SK-N-SH (cell line): ENCODE data around the gene DHX57. TPM values are rescaled to one million over a fixed set of nuclear protein-coding genes. Genes with fewer than 3 reads are reported as not detected.

Experiments
- CTCF ChIA-PET: fragments of 300-600, 350-600 bp; formaldehyde crosslinking; extraction: SDS; loops from one replicate; lab custom pipeline; 2021; lab: Yijun Ruan, JAX
- POLR2A ChIA-PET: fragments of 350-600 bp; sonication (Branson Sonifier 250); formaldehyde crosslinking; extraction: SDS; loops from one replicate; lab custom pipeline; 2020; ENCODE audit warnings: antibody characterized with exemption, inconsistent platforms; lab: Yijun Ruan, JAX
- DNase-seq: peaks from one replicate; pipeline ENCODE4 v3.0.0; 2012
- H2AFZ ChIP-seq: fragments of 200-600 bp; sonication (generic); 2 replicates; pipeline ENCODE4 v1.8.1; 2016; ENCODE audit warnings: antibody characterized with exemption, mild to moderate bottlenecking, low read depth
- H3F3A ChIP-seq: fragments of 200-600 bp; sonication (generic); replicated peaks from 2 replicates; pipeline ENCODE3; 2016; ENCODE audit warnings: antibody characterized with exemption, mild to moderate bottlenecking; ENCODE audit not compliant: insufficient read depth
- H3K27ac ChIP-seq, 2 experiments: fragments of 200-500 bp in 1 of 2; fragments of 200-600 bp in 1 of 2; sonication (Bioruptor generic) in 1 of 2; sonication (generic), shearing (Covaris generic) in 1 of 2; 2 replicates each; pipeline versions ENCODE4 v1.5.1 to v1.6.1; 2014 to 2016; ENCODE audit warnings: low read depth in 2 of 2, inconsistent platforms in 1 of 2, low read length in 1 of 2, mild to moderate bottlenecking in 1 of 2, mixed read lengths in 1 of 2
- H3K27me3 ChIP-seq: fragments of 200-600 bp; sonication (generic), shearing (Covaris generic); 2 replicates; pipeline ENCODE4 v1.6.1; 2016; ENCODE audit warnings: mixed run types; ENCODE audit not compliant: insufficient read depth
- H3K36me3 ChIP-seq, 2 experiments: fragments of 200-500 bp in 1 of 2; fragments of 200-600 bp in 1 of 2; sonication (Bioruptor generic) in 1 of 2; sonication (generic) in 1 of 2; replicated peaks in 1 of 2; 2 replicates each; pipeline versions ENCODE3 to v1.5.1; 2014 to 2016; ENCODE audit warnings: low read length in 1 of 2, mild to moderate bottlenecking in 1 of 2; ENCODE audit not compliant: insufficient read depth in 2 of 2, control insufficient read depth in 1 of 2
- H3K4me1 ChIP-seq, 2 experiments: fragments of 200-500 bp in 1 of 2; fragments of 200-600 bp in 1 of 2; sonication (Bioruptor generic) in 1 of 2; sonication (generic), shearing (Covaris generic) in 1 of 2; 2 replicates each; pipeline versions ENCODE4 v1.5.1 to v1.6.1; 2014 to 2016; ENCODE audit warnings: low read depth in 1 of 2, low read length in 1 of 2, mixed run types in 1 of 2; ENCODE audit not compliant: insufficient read depth in 2 of 2, control insufficient read depth in 1 of 2
- H3K4me2 ChIP-seq: fragments of 200-600 bp; sonication (generic), shearing (Covaris generic); 2 replicates; pipeline ENCODE4 v1.6.1; 2017; ENCODE audit warnings: mixed run types
- H3K4me3 ChIP-seq, 2 experiments: fragments of 200-500 bp in 1 of 2; fragments of 200-600 bp in 1 of 2; sonication (Bioruptor generic) in 1 of 2; sonication (generic), shearing (Covaris generic) in 1 of 2; 2 replicates each; pipeline versions ENCODE4 v1.5.1 to v1.8.1; 2014 to 2016; ENCODE audit warnings: low read depth in 2 of 2, inconsistent platforms in 1 of 2, low read length in 1 of 2, mild to moderate bottlenecking in 1 of 2, mixed read lengths in 1 of 2, moderate library complexity in 1 of 2
- H3K79me2 ChIP-seq: fragments of 200-600 bp; sonication (generic); 2 replicates; pipeline ENCODE4 v1.8.1; 2017; ENCODE audit warnings: mild to moderate bottlenecking; ENCODE audit not compliant: insufficient read depth
- H3K9ac ChIP-seq: fragments of 200-600 bp; sonication (generic); 2 replicates; pipeline ENCODE4 v1.6.1; 2017; ENCODE audit warnings: mixed run types
- H3K9me2 ChIP-seq: fragments of 200-600 bp; sonication (generic); 2 replicates; pipeline ENCODE4 v1.6.1; 2017; ENCODE audit warnings: mixed run types
- H3K9me3 ChIP-seq: fragments of 200-600 bp; sonication (generic); 2 replicates; pipeline ENCODE4 v1.6.1; 2017; ENCODE audit warnings: mixed run types, mild to moderate bottlenecking, moderate library complexity
- H4K20me1 ChIP-seq: fragments of 200-600 bp; sonication (generic); 2 replicates; pipeline ENCODE4 v1.6.1; 2017; ENCODE audit warnings: mild to moderate bottlenecking, mixed run types; ENCODE audit not compliant: insufficient read depth
- ELF1 ChIP-seq: IDR thresholded peaks from 2 replicates; pipeline ENCODE4 v1.4.0; 2012
- EP300 ChIP-seq, 2 experiments: IDR thresholded peaks; 2 replicates each; pipeline versions ENCODE4 v1.4.0 to v1.6.1; 2012; ENCODE audit warnings: borderline replicate concordance in 1 of 2, low read depth in 1 of 2, low read length in 1 of 2
- FOXJ3 ChIP-seq: sonication (generic); formaldehyde crosslinking; IDR thresholded peaks from 2 replicates; pipeline ENCODE4 v1.5.1; 2020; ENCODE audit warnings: mild to moderate bottlenecking, missing genetic modification reagents
- GABPA ChIP-seq: IDR thresholded peaks from 2 replicates; pipeline ENCODE4 v1.4.0; 2012; ENCODE audit warnings: low read depth, mild to moderate bottlenecking
- MEF2A ChIP-seq: IDR thresholded peaks from 2 replicates; pipeline ENCODE4 v1.4.0; 2012; ENCODE audit warnings: low read depth, borderline replicate concordance
- NFIC ChIP-seq: IDR thresholded peaks from 2 replicates; pipeline ENCODE4 v1.4.0; 2012; ENCODE audit warnings: borderline replicate concordance
- POLR2AphosphoS5 ChIP-seq: IDR thresholded peaks from 2 replicates; pipeline ENCODE4 v1.6.1; 2012; ENCODE audit warnings: low read depth, low read length
- RFX5 ChIP-seq: IDR thresholded peaks from 2 replicates; pipeline ENCODE4 v1.6.1; 2012; ENCODE audit warnings: mild to moderate bottlenecking, improper control_type of control experiment, low read length
- SIN3A ChIP-seq: IDR thresholded peaks from 2 replicates; pipeline ENCODE4 v1.6.1; 2012; ENCODE audit warnings: low read depth, mild to moderate bottlenecking, low read length, moderate library complexity, borderline replicate concordance
- SMC3 ChIP-seq: IDR thresholded peaks from 2 replicates; pipeline ENCODE4 v1.6.1; 2012; ENCODE audit warnings: low read depth, low read length, improper control_type of control experiment
- TAF1 ChIP-seq: IDR thresholded peaks from 2 replicates; pipeline ENCODE4 v1.6.1; 2012; ENCODE audit warnings: low read depth, mild to moderate bottlenecking, low read length, moderate library complexity, borderline replicate concordance
- TEAD4 ChIP-seq: IDR thresholded peaks from 2 replicates; pipeline ENCODE4 v1.4.0; 2012; ENCODE audit warnings: mild to moderate bottlenecking, borderline replicate concordance; ENCODE audit not compliant: insufficient read depth
- YY1 ChIP-seq: IDR thresholded peaks from 2 replicates; pipeline ENCODE4 v1.4.0; 2012; ENCODE audit warnings: low read depth, mild to moderate bottlenecking
- WGBS: methylation state at CpG from one replicate; pipeline ENCODE4 v1.1.6; 2017; ENCODE audit warnings: low lambda C conversion rate; 5-methylcytosine and 5-hydroxymethylcytosine counted together
- polyA plus RNA-seq, 3 experiments: library from polyadenylated mRNA; depleted of rRNA; stranded (reverse); fragments of >200 nt; gene quantifications; 2 replicates each; pipeline ENCODE4 v1.2.3, GENCODE V29; 2012
- TF ChIP-seq, protein P1 (sequence below): IDR thresholded peaks from 2 replicates; pipeline ENCODE4 v1.6.1; 2012; ENCODE audit warnings: mild to moderate bottlenecking, low read depth, low read length, moderate library complexity
- TF ChIP-seq, protein P2 (sequence below): fragments of 150-350 bp; IDR thresholded peaks from 2 replicates; pipeline ENCODE4 v1.6.1; 2016; ENCODE audit warnings: mild to moderate bottlenecking, low read depth, low read length
- TF ChIP-seq, protein P3 (sequence below): IDR thresholded peaks from 2 replicates; pipeline ENCODE4; 2012

Gene DHX57
- polyA plus RNA-seq, 1 of the 3 experiments (the other 2 are of a cell fraction), result 12.3 TPM

DNA sequence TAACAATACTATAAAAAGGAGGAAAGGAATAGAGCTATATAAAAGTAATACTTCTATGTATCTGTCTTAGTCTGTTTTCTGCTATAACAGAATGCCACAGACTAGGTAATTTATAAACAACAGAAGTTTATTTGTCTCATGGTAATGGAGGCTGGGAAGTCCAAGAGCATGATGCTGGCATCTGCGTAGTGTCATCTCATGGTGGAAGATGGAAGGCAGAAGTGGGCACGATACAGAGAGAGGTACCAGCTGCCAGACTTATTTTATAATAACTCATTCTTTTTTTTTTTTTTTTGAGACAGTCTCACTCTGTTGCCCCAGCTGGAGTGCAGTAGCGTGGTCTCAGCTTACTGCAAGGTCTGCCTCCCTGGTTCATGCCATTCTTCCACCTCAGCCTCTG lies 4.3 kb downstream of the DHX57 start:
- Histone ChIP-seq H3K4me2 (no peak overlapping the region), H3F3A (no peaks in the 10 kb centered on the region), H3K4me3 (no peak overlapping the region), H3K9ac (no peak overlapping the region), H3K79me2 (peaks cover 56% of the 10 kb centered on the region), H4K20me1 (no peaks in the 10 kb centered on the region), H3K4me1 (peaks cover 0 to 3% of the 10 kb centered on the region in 2 experiments; a peak in 2 of 4 replicates), H2AFZ (no peak overlapping the region), H3K9me2 (no peaks in the 10 kb centered on the region), H3K27me3 (no peaks in the 10 kb centered on the region), H3K9me3 (peaks cover 8% of the 10 kb centered on the region; the same call in 1 of the 2 replicates), H3K27ac (no peak overlapping the region), H3K36me3 (peaks cover 6 to 14% of the 10 kb centered on the region in 2 experiments)
- no peak for DNase-seq
- WGBS, result 88% methylated on average over 3 of the region's 3 CpGs
- TF ChIP-seq NFIC (no peak), EP300 (IDR thresholded peaks at IDR 0.05; ENCODE audit: borderline replicate concordance in 1 of 2, low read depth in 1 of 2, low read length in 1 of 2) (no peak), TAF1 (no peak), POLR2AphosphoS5 (no peak), GABPA (no peak), MEF2A (no peak), ELF1 (no peak), FOXJ3 (CRISPR knock-in tag) (no peak), SIN3A (no peak), RFX5 (no peak), YY1 (no peak), TEAD4 (no peak), SMC3 (no peak)
- TF ChIP-seq, protein P1, sequence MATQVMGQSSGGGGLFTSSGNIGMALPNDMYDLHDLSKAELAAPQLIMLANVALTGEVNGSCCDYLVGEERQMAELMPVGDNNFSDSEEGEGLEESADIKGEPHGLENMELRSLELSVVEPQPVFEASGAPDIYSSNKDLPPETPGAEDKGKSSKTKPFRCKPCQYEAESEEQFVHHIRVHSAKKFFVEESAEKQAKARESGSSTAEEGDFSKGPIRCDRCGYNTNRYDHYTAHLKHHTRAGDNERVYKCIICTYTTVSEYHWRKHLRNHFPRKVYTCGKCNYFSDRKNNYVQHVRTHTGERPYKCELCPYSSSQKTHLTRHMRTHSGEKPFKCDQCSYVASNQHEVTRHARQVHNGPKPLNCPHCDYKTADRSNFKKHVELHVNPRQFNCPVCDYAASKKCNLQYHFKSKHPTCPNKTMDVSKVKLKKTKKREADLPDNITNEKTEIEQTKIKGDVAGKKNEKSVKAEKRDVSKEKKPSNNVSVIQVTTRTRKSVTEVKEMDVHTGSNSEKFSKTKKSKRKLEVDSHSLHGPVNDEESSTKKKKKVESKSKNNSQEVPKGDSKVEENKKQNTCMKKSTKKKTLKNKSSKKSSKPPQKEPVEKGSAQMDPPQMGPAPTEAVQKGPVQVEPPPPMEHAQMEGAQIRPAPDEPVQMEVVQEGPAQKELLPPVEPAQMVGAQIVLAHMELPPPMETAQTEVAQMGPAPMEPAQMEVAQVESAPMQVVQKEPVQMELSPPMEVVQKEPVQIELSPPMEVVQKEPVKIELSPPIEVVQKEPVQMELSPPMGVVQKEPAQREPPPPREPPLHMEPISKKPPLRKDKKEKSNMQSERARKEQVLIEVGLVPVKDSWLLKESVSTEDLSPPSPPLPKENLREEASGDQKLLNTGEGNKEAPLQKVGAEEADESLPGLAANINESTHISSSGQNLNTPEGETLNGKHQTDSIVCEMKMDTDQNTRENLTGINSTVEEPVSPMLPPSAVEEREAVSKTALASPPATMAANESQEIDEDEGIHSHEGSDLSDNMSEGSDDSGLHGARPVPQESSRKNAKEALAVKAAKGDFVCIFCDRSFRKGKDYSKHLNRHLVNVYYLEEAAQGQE, result no peak
- TF ChIP-seq, protein P2, sequence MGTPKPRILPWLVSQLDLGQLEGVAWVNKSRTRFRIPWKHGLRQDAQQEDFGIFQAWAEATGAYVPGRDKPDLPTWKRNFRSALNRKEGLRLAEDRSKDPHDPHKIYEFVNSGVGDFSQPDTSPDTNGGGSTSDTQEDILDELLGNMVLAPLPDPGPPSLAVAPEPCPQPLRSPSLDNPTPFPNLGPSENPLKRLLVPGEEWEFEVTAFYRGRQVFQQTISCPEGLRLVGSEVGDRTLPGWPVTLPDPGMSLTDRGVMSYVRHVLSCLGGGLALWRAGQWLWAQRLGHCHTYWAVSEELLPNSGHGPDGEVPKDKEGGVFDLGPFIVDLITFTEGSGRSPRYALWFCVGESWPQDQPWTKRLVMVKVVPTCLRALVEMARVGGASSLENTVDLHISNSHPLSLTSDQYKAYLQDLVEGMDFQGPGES, result no peak
- TF ChIP-seq, protein P3, sequence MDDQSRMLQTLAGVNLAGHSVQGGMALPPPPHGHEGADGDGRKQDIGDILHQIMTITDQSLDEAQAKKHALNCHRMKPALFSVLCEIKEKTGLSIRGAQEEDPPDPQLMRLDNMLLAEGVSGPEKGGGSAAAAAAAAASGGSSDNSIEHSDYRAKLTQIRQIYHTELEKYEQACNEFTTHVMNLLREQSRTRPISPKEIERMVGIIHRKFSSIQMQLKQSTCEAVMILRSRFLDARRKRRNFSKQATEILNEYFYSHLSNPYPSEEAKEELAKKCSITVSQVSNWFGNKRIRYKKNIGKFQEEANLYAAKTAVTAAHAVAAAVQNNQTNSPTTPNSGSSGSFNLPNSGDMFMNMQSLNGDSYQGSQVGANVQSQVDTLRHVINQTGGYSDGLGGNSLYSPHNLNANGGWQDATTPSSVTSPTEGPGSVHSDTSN, result no peak
- CTCF ChIA-PET, result interaction anchor here (0.7 kb wide), 1 partner anchor 420 kb away, joined by 3 read pairs; no protein-coding TSS in a partner anchor
- POLR2A ChIA-PET, result no interaction called here
